Ovary (tissue), 9 donors: ENCODE results near the gene SMAD2. TPM values are rescaled to one million over a fixed set of nuclear protein-coding genes. Genes with fewer than 3 reads are reported as not detected.

ENCODE experiments used
- DNase-seq, 5 donors: peaks; one replicate each; pipeline ENCODE4 v3.0.0-alpha.2; 2019 to 2020
- H3K27ac ChIP-seq, 2 donors: fragments of 200-600 bp; one replicate each; pipeline versions ENCODE4 v1.5.1 to v1.8.0; 2019 to 2022
- H3K27me3 ChIP-seq: fragments of 200-600 bp; one replicate; pipeline ENCODE4 v1.8.0; 2022
- H3K36me3 ChIP-seq: fragments of 200-600 bp; sonication (generic); one replicate; pipeline ENCODE4 v1.5.1; 2019
- H3K4me1 ChIP-seq: one replicate; pipeline ENCODE4 v1.8.1; 2013; ENCODE audit warnings: mild to moderate bottlenecking, moderate library complexity; ENCODE audit not compliant: insufficient read depth
- H3K4me3 ChIP-seq: fragments of 200-600 bp; sonication (generic); one replicate; pipeline ENCODE4 v1.5.1; 2017
- H3K9me3 ChIP-seq, 2 donors: fragments of 200-600 bp in 1 of 2; sonication (generic) in 1 of 2; one replicate each; pipeline versions ENCODE4 v1.5.1 to v1.8.1; 2013 to 2019; ENCODE audit warnings: mild to moderate bottlenecking in 1 of 2, moderate library complexity in 1 of 2
- EP300 ChIP-seq: sonication (generic); formaldehyde crosslinking; IDR thresholded peaks from one replicate; pipeline ENCODE4 v1.6.1; 2017; ENCODE audit warnings: antibody characterized with exemption
- POLR2A ChIP-seq: fragments of 450-650 bp; IDR thresholded peaks from one replicate; pipeline ENCODE4 v1.6.1; 2017; ENCODE audit warnings: antibody characterized with exemption, mild to moderate bottlenecking, moderate library complexity
- WGBS, 3 donors: extraction: QIAGEN DNeasy Blood & Tissue Kit in 1 of 3; methylation state at CpG; one replicate each; pipeline versions ENCODE4 v1.1.5 to v1.1.7; 2013 to 2017; 5-methylcytosine and 5-hydroxymethylcytosine counted together
- intact Hi-C, 4 donors: fragments of 100-400 bp; cut with DNase I; formaldehyde crosslinking; loops; one replicate each; pipeline versions ENCODE4 v1.11.0 to v1.15.1; 2022 to 2023
- polyA plus RNA-seq, 2 donors: library from polyadenylated mRNA; stranded (reverse); fragments of 200-250 nt in 1 of 2; fragments of 350-450 nt in 1 of 2; fragmentation: Illumina TruSeq in 1 of 2; extraction: RNeasy Lipid Tissue Mini Kit (QIAGEN cat#74804) in 1 of 2; gene quantifications; one replicate each; pipeline ENCODE4 v1.2.3, GENCODE V29; 2013 to 2014
- total RNA-seq, 7 donors: library from RNA; depleted of rRNA in 2 of 7; stranded (reverse); fragments of >200 nt in 2 of 7; fragmentation: NEBNext Ultra II Directional in 3 of 7; extraction: Animal tissue kit (Norgen Biotek cat#: 25700) in 3 of 7; gene quantifications; one replicate each; pipeline versions ENCODE4 v1.1.0 to v1.2.4, GENCODE V29; 2016 to 2023
- TF ChIP-seq, protein P1 (sequence below), 3 donors: fragments of 450-650 bp in 2 of 3; fragments of 200-600 bp in 1 of 3; IDR thresholded peaks; one replicate each; pipeline versions ENCODE4 v1.5.1 to v1.8.0; 2016 to 2022; ENCODE audit warnings: antibody characterized with exemption in 3 of 3, mild to moderate bottlenecking in 1 of 3
- donor health status: DM: no; HTN: no; CAD: no; lungs with moderate emphysema.
- donor health status: DM: no; HTN: no; CAD: no.
- donor health status: Bipolar disorder and iron deficiency.
- donor health status: DM: yes; HTN: yes; CAD: no.
- donor health status: DM: no; HTN: no; CAD: no.
- donor health status: DM: yes; HTN: yes; CAD: no.

Gene SMAD2
- total and polyA plus RNA-seq, 9 donors, result 27.9 to 160 (median 130) TPM

- H3K27me3 ChIP-seq, result no peaks in the 10 kb centered on the region
- H3K36me3 ChIP-seq, result no peaks in the 10 kb centered on the region
- WGBS, 3 donors, result 58 to 80% (median 76%) methylated on average over 4 of the region's 4 CpGs
- H3K9me3 ChIP-seq, result no peaks in the 10 kb centered on the region
- H3K4me1 ChIP-seq, result peaks cover 6% of the 10 kb centered on the region
- DNase-seq, result no peak
- intact Hi-C loops, result loop anchor here in 1 of 4 donors (10.0 kb wide), 1 partner anchor 223 kb away; no protein-coding TSS in a partner anchor
- TF ChIP-seq, protein P1, sequence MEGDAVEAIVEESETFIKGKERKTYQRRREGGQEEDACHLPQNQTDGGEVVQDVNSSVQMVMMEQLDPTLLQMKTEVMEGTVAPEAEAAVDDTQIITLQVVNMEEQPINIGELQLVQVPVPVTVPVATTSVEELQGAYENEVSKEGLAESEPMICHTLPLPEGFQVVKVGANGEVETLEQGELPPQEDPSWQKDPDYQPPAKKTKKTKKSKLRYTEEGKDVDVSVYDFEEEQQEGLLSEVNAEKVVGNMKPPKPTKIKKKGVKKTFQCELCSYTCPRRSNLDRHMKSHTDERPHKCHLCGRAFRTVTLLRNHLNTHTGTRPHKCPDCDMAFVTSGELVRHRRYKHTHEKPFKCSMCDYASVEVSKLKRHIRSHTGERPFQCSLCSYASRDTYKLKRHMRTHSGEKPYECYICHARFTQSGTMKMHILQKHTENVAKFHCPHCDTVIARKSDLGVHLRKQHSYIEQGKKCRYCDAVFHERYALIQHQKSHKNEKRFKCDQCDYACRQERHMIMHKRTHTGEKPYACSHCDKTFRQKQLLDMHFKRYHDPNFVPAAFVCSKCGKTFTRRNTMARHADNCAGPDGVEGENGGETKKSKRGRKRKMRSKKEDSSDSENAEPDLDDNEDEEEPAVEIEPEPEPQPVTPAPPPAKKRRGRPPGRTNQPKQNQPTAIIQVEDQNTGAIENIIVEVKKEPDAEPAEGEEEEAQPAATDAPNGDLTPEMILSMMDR (IDR thresholded peaks at IDR 0.05), result no peak
- TF ChIP-seq POLR2A (no peak), EP300 (no peak)
- H3K27ac ChIP-seq, result no peak overlapping the region
- H3K4me3 ChIP-seq, result no peak overlapping the region
These were observed 138.9 kb downstream of the SMAD2 start for GRCh38 chr18:47791461-47791985.

- no peaks in the 10 kb centered on the region for H3K27me3 ChIP-seq
- 56 to 72% (median 62%) methylated on average over 2 of the region's 2 CpGs for WGBS, 3 donors
- H3K4me1 ChIP-seq, result peaks cover 5% of the 10 kb centered on the region
- H3K36me3 ChIP-seq, result no peaks in the 10 kb centered on the region
- H3K4me3 ChIP-seq, result no peak overlapping the region
- no peaks in the 10 kb centered on the region for H3K9me3 ChIP-seq
- H3K27ac ChIP-seq, result no peak overlapping the region
- no peak for DNase-seq
- intact Hi-C loops, result loop anchor here in 1 of 4 donors (10.0 kb wide), 1 partner anchor 225 kb away; no protein-coding TSS in a partner anchor
- no peak for TF ChIP-seq POLR2A
- no peak for TF ChIP-seq EP300
- TF ChIP-seq, protein P1 (IDR thresholded peaks at IDR 0.05), result no peak
These were observed 140.4 kb downstream of the SMAD2 start for GRCh38 chr18:47790036-47790435.

- Histone ChIP-seq H3K27me3 (no peaks in the 10 kb centered on the region), H3K27ac (no peak overlapping the region), H3K36me3 (no peaks in the 10 kb centered on the region), H3K4me1 (no peaks in the 10 kb centered on the region), H3K9me3 (no peaks in the 10 kb centered on the region), H3K4me3 (no peak overlapping the region)
- DNase-seq, result no peak
- TF ChIP-seq, protein P1 (IDR thresholded peaks at IDR 0.05), result no peak
- TF ChIP-seq EP300, result no peak
- no peak for TF ChIP-seq POLR2A
- WGBS, 3 donors, result 84 to 92% (median 87%) methylated on average over 3 of the region's 3 CpGs
- intact Hi-C loops, result no loop called here
These were observed 141.8 kb downstream of the SMAD2 start for GRCh38 chr18:47788621-47789020.

DNA sequence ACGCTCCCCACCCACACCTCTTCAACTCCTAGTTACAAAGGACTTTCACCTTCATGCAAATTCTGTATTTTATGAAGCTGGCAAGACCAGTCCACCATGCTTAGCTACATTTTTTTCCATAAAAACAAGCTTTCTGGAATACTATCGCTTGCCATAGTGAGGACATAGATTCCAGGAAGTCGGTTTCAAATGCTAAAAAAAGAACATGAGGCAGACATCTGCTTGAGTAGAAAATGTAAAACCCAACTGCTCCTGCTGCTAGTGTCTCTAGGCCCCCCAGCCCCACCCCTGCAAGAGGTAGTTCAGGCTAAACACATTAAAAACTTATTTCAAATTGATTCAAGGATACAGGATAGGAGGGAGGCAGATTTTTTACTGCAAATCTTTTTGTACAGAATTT lies 148.9 kb downstream of the SMAD2 start:
- no peaks in the 10 kb centered on the region for H3K9me3 ChIP-seq
- no peaks in the 10 kb centered on the region for H3K36me3 ChIP-seq
- WGBS, 3 donors, result 52 to 61% (median 54%) methylated on average over 3 of the region's 3 CpGs
- no peak for DNase-seq
- no peaks in the 10 kb centered on the region for H3K27me3 ChIP-seq
- intact Hi-C loops, result no loop called here
- TF ChIP-seq EP300 (no peak), POLR2A (no peak)
- TF ChIP-seq, protein P1 (IDR thresholded peaks at IDR 0.05), result no peak
- H3K4me1 ChIP-seq, result no peaks in the 10 kb centered on the region
- H3K4me3 ChIP-seq, result no peak overlapping the region
- peak overlapping the region in 1 of 2 donors; percentile 33 for H3K27ac ChIP-seq
